HuH-7.5 (cell line): ENCODE results near the gene DNM3.
"Not testable (repeated sequence)": the region's sequence is repeated elsewhere in the genome, so short reads cannot be mapped to it uniquely, and the experiment has no call there.

Experiments
- DNase-seq: peaks from one replicate; pipeline ENCODE4 v3.0.0; 2011; ENCODE audit warnings: low spot score

Gene DNM3

GRCh38 chr1:172278478-172278877 is 437.2 kb downstream of the DNM3 start:
- no peak for DNase-seq

- no peak for DNase-seq
Observed at GRCh38 chr1:172279939-172280636, 438.8 kb downstream of the DNM3 start.

- DNase-seq, result no peak
Observed at GRCh38 chr1:172283766-172284165, 442.5 kb downstream of the DNM3 start.

GRCh38 chr1:172286629-172287076 is 445.4 kb downstream of the DNM3 start:
- DNase-seq, result no peak

GRCh38 chr1:172287208-172287607 is 445.9 kb downstream of the DNM3 start:
- DNase-seq, result no peak

- no peak for DNase-seq
Observed at GRCh38 chr1:172288581-172288980, 447.3 kb downstream of the DNM3 start.

- DNase-seq, result no peak
Observed at GRCh38 chr1:172289448-172289847, 448.1 kb downstream of the DNM3 start.

GRCh38 chr1:172292840-172293239 is 451.5 kb downstream of the DNM3 start:
- DNase-seq, result no peak

- no peak for DNase-seq
Observed at GRCh38 chr1:172293429-172293828, 452.1 kb downstream of the DNM3 start.

- no peak for DNase-seq
Observed at GRCh38 chr1:172298141-172298540, 456.8 kb downstream of the DNM3 start.

- no peak for DNase-seq
Observed at GRCh38 chr1:172298911-172299310, 457.6 kb downstream of the DNM3 start.

- DNase-seq, result no peak
Observed at GRCh38 chr1:172299515-172299914, 458.2 kb downstream of the DNM3 start.

GRCh38 chr1:172307508-172307907 is 466.2 kb downstream of the DNM3 start:
- not testable (repeated sequence) for DNase-seq

GRCh38 chr1:172308142-172308541 is 466.8 kb downstream of the DNM3 start:
- DNase-seq, result no peak

- DNase-seq, result no peak
Observed at GRCh38 chr1:172308577-172308976, 467.3 kb downstream of the DNM3 start.

GRCh38 chr1:172320733-172321132 is 479.4 kb downstream of the DNM3 start:
- DNase-seq, result no peak

GRCh38 chr1:172321451-172321850 is 480.2 kb downstream of the DNM3 start:
- DNase-seq, result no peak

GRCh38 chr1:172322219-172323061 is 481.1 kb downstream of the DNM3 start:
- no peak for DNase-seq

GRCh38 chr1:172323686-172324085 is 482.4 kb downstream of the DNM3 start:
- no peak for DNase-seq

GRCh38 chr1:172324086-172324485 is 482.8 kb downstream of the DNM3 start:
- DNase-seq, result no peak

- DNase-seq, result no peak
Observed at GRCh38 chr1:172324761-172325160, 483.5 kb downstream of the DNM3 start.

GRCh38 chr1:172325531-172325930 is 484.2 kb downstream of the DNM3 start:
- DNase-seq, result no peak

- no peak for DNase-seq
Observed at GRCh38 chr1:172326136-172326535, 484.8 kb downstream of the DNM3 start.
